GM12801 (cell line): ENCODE measurements around the gene TNNT1.

ENCODE experiments used
- CTCF ChIP-seq: IDR thresholded peaks from one replicate; pipeline ENCODE4 v1.5.1; 2011; ENCODE audit warnings: control low read depth; ENCODE audit not compliant: insufficient read length; ENCODE audit errors: extremely low read depth

Gene TNNT1

DNA sequence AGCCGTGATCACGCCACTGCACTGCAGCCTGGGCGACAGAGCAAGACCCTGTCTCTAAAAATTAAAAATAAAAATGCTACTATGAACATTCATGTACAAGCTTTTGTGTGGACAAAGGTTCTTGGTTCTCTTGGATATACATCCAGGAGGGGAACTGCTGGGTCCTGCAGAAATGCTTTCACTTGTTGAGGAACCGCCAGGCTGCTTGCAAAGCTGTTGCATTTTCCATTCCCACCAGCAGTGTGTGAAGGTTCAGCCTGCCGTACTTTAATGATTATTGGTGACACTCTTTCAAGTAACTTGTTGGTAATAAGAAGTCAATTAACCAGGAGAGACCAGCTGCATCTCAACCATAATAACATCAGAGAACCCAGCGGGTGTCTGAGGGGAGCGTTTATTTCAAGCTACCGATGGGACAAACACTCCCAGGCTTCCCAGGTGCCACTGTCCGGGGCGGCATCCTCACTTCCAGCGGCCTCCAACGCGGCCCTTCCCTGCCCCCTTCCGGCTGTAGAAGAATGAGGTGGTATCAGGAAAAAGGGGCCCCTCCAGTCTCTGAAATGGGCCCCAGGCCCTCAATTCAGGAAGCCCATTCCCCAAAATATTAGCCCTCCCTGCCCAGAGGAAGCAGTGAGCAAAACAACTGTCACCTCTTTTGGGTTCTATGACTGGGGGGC lies 16.4 kb downstream of the TNNT1 start:
- no peak for TF ChIP-seq CTCF

DNA sequence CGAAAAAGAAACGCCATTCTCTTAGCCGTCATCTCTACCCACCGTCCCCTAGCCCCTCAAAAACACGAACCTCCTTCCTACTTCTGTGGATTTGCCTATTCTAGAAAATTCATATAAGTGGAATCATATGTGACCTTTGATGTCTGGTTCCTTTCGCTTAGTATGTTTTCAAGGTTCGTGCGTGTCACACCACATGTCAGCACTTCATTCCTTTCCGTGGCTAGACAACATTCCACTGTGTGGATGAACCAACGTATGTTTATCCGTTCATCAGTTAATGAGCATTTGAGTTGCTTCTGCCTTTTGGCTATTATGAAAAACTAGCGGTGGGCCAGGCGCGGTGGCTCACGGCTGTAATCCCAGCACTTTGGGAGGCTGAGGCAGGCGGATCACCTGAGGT lies 17.6 kb downstream of the TNNT1 start:
- TF ChIP-seq CTCF, result no peak

- no peak for TF ChIP-seq CTCF
Observed at GRCh38 chr19:55119053-55119452, 30.0 kb downstream of the TNNT1 start.

GRCh38 chr19:55118401-55118991 lies 30.5 kb downstream of the TNNT1 start:
- no peak for TF ChIP-seq CTCF

DNA sequence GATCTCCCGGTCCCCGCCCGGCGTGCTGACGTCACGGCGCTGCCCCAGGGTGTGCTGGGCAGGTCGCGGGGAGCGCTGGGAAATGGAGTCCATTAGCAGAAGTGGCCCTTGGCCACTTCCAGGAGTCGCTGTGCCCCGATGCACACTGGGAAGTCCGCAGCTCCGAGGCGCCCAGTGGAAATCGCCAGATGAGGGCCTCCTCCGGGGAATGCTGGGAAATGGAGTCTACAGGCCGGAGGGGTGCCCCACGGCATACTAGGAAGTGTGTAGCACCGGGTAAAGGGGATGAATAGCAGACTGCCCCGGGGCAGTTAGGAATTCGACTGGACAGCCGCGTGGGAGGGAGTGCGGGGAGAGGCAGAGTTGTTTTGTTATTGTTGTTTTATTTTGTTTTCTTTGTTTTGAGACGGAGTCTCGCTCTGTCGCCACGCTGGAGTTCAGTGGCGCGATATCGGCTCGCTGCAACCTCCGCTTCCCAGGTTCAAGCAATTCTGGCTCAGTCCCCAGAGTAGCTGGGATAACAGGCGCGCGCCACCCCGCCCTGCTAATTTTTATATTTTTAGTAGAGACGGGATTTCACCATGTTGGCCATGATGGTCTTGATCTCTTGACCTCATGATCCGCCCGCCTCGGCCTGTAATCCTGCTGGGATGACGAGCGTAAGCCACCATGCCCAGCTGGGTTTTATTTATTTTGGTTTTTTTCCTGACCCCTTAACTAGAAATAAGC lies 31.2 kb downstream of the TNNT1 start:
- TF ChIP-seq CTCF, result no peak

DNA sequence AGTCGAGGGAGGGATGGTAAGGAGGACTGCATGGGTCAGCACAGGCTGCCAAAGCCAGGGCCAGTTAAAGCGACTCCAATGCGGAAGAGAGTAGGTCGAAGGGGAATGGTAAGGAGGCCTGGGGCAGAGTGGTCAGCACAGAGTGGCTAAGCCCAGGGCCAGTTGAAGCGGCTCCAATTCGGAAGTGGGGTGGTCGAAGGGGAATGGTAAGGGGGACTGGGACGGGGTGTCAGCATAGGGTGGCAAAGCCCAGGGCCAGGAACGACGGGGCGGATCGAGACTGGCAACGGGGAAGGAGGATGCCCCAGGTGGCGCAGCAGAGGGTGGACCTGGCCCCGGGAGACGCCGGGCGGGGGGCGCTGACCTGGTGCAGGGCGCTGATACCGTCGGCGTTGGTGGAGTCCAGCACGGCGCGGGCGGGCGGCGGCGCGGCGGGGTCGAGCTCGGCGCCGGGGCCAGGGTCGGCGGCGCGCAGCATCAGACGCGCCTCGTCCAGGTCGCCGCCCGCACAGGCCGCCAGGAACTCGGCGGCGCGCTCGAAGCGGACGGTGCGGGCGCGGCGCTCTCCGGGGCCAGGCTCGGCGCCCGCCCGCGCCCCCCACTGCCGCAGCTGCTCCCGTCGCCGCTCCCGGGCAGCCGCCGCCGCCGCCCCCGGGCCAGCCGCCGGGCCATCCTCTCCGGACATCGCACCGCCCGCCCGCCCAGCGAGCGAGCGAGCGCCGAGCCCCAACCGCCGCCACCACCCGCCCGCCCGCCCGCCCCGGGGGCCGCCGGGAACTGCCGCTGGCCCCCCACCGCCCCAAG lies 31.9 kb downstream of the TNNT1 start, which contains the start of gene PPP1R12C:
PPP1R12C (minus strand) TSS at position 779 of the 804 bp plus-strand sequence; CDS start at position 685, 94 bp downstream.
- TF ChIP-seq CTCF, result no peak
